ENCODE measurements around the gene SYT4.
"Not testable (repeated sequence)": the region's sequence is repeated elsewhere in the genome, so short reads cannot be mapped to it uniquely, and the experiment has no call there.

Gene SYT4

GRCh38 chr18:43277164-43277600 lies at the start of gene SYT4:
TSS of gene SYT4 (minus strand) at chr18:43277490. CDS start at chr18:43277281, 209 bp downstream.
- DNase-seq (ENCODE audit: low read depth), result peak; percentile 15

GRCh38 chr18:43322132-43322531 lies 44.8 kb upstream of the SYT4 start:
- no peak for DNase-seq (ENCODE audit: low read depth)

GRCh38 chr18:43314941-43315340 lies 37.7 kb upstream of the SYT4 start:
- no peak for DNase-seq (ENCODE audit: low read depth)

GRCh38 chr18:43312891-43313290 lies 35.6 kb upstream of the SYT4 start:
- DNase-seq (ENCODE audit: low read depth), result no peak

GRCh38 chr18:43310239-43310638 lies 32.9 kb upstream of the SYT4 start:
- DNase-seq (ENCODE audit: low read depth), result no peak

GRCh38 chr18:43303376-43303775 lies 26.1 kb upstream of the SYT4 start:
- DNase-seq (ENCODE audit: low read depth), result no peak

- not testable (repeated sequence) for DNase-seq (ENCODE audit: low read depth)
These were observed 8.9 kb upstream of the SYT4 start for GRCh38 chr18:43286187-43286586.

GRCh38 chr18:43283299-43283698 lies 6.0 kb upstream of the SYT4 start:
- no peak for DNase-seq (ENCODE audit: low read depth)

GRCh38 chr18:43279015-43279744 lies 1.9 kb upstream of the SYT4 start:
- DNase-seq (ENCODE audit: low read depth), result no peak

- no peak for DNase-seq (ENCODE audit: low read depth)
These were observed 1.1 kb upstream of the SYT4 start for GRCh38 chr18:43278355-43278754.

GRCh38 chr18:43276491-43276890 lies 799 bp downstream of the SYT4 start:
- DNase-seq (ENCODE audit: low read depth), result no peak

GRCh38 chr18:43275546-43275945 lies 1.7 kb downstream of the SYT4 start:
- DNase-seq (ENCODE audit: low read depth), result no peak

GRCh38 chr18:43274526-43274925 lies 2.8 kb downstream of the SYT4 start:
- no peak for DNase-seq (ENCODE audit: low read depth)

GRCh38 chr18:43271593-43272432 lies 5.5 kb downstream of the SYT4 start:
- DNase-seq (ENCODE audit: low read depth), result peak; percentile 31

GRCh38 chr18:43267818-43268217 lies 9.5 kb downstream of the SYT4 start:
- no peak for DNase-seq (ENCODE audit: low read depth)

GRCh38 chr18:43265465-43265864 lies 11.8 kb downstream of the SYT4 start:
- DNase-seq (ENCODE audit: low read depth), result no peak

GRCh38 chr18:43248610-43249249 lies 28.6 kb downstream of the SYT4 start:
- DNase-seq (ENCODE audit: low read depth), result no peak

GRCh38 chr18:43247944-43248343 lies 29.3 kb downstream of the SYT4 start:
- no peak for DNase-seq (ENCODE audit: low read depth)

- DNase-seq (ENCODE audit: low read depth), result no peak
These were observed 38.9 kb downstream of the SYT4 start for GRCh38 chr18:43238429-43238828.

GRCh38 chr18:43236921-43237320 lies 40.4 kb downstream of the SYT4 start:
- DNase-seq (ENCODE audit: low read depth), result no peak

GRCh38 chr18:43234889-43235288 lies 42.4 kb downstream of the SYT4 start:
- DNase-seq (ENCODE audit: low read depth), result no peak

GRCh38 chr18:43222501-43222900 lies 54.8 kb downstream of the SYT4 start:
- no peak for DNase-seq (ENCODE audit: low read depth)

- DNase-seq (ENCODE audit: low read depth), result no peak
These were observed 56.6 kb downstream of the SYT4 start for GRCh38 chr18:43220691-43221090.
